Brain microvascular endothelial cell (primary cell): ENCODE results near the gene KIF1A.

Source experiments
- DNase-seq: peaks from one replicate; pipeline ENCODE4 v3.0.0-alpha.2; 2020
- H3K27ac ChIP-seq: fragments of 250-450 bp; sonication (Bioruptor Pico); 2 replicates; pipeline ENCODE4 v1.5.1; 2020; ENCODE audit warnings: mild to moderate bottlenecking, moderate library complexity
- H3K27me3 ChIP-seq: fragments of 250-450 bp; sonication (Bioruptor Pico); replicated peaks from 2 replicates; pipeline ENCODE4 v1.5.1; 2020; ENCODE audit warnings: mild to moderate bottlenecking
- H3K36me3 ChIP-seq: fragments of 250-450 bp; sonication (Bioruptor Pico); replicated peaks from 2 replicates; pipeline ENCODE4 v1.5.1; 2020; ENCODE audit warnings: mild to moderate bottlenecking
- H3K4me3 ChIP-seq: 2 replicates; pipeline ENCODE4 v1.5.1; 2011; ENCODE audit warnings: low read depth, mild to moderate bottlenecking, control low read depth, low read length, moderate library complexity
- in situ Hi-C: cut with HindIII; loops from 2 replicates; pipeline ENCODE4 v1.10.0; 2017; ENCODE audit warnings: low sequenced_read_pairs, low pct_ligation_motif_present
- TF ChIP-seq, protein P1 (sequence below): IDR thresholded peaks from 2 replicates; pipeline ENCODE4 v1.5.1; 2011; ENCODE audit warnings: low read depth, mild to moderate bottlenecking, moderate library complexity, low read length, control low read depth, inconsistent platforms; ENCODE audit errors: missing control alignments

Gene KIF1A

DNA sequence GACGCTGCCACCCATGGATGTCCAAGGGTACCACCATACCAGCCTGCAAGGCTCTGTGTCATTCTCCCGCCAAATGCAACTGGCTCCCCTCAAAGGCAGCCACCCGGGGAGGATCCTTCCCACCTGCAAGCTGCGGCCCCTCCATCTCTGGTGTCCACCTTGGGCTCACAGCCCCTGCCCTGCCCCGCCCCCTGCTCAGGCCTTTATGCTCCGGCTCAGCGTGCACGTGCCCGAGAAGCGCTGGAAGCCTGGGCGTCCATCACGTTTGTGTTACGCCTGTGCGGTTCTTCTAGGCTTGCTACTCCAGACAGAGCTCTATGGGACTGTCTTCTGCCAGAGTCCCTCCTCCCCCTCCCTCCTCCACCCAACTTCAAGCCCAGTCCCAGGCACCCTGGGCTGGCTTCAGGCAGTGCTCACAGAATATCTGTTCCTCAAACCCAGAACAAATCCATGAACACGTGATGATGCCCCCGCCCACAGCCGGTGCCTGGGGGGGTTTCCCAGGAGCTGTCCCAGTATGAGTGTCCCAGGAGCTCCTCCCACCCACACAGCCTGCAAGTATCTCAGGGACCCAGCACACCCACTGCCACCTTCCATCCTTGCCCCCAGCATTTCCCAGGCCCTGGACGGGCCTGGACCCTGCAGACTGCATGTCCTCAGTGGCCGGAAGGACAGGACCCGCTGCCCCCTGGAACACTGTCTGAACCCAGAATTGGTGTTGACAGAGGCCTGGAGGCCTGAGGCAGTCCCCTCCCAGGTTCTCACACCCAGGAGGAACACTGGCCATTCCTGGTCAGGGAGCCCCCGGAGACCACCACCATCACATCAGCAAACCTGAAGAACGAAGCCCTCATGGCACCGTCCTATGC is 30.3 kb downstream of the KIF1A start:
- no peaks in the 10 kb centered on the region for H3K36me3 ChIP-seq
- no peaks in the 10 kb centered on the region for H3K27me3 ChIP-seq
- DNase-seq: no peak
- no peak overlapping the region for H3K27ac ChIP-seq
- TF ChIP-seq, protein P1, sequence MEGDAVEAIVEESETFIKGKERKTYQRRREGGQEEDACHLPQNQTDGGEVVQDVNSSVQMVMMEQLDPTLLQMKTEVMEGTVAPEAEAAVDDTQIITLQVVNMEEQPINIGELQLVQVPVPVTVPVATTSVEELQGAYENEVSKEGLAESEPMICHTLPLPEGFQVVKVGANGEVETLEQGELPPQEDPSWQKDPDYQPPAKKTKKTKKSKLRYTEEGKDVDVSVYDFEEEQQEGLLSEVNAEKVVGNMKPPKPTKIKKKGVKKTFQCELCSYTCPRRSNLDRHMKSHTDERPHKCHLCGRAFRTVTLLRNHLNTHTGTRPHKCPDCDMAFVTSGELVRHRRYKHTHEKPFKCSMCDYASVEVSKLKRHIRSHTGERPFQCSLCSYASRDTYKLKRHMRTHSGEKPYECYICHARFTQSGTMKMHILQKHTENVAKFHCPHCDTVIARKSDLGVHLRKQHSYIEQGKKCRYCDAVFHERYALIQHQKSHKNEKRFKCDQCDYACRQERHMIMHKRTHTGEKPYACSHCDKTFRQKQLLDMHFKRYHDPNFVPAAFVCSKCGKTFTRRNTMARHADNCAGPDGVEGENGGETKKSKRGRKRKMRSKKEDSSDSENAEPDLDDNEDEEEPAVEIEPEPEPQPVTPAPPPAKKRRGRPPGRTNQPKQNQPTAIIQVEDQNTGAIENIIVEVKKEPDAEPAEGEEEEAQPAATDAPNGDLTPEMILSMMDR: no peak
- in situ Hi-C loops: no loop called here
- no peak overlapping the region for H3K4me3 ChIP-seq

DNA sequence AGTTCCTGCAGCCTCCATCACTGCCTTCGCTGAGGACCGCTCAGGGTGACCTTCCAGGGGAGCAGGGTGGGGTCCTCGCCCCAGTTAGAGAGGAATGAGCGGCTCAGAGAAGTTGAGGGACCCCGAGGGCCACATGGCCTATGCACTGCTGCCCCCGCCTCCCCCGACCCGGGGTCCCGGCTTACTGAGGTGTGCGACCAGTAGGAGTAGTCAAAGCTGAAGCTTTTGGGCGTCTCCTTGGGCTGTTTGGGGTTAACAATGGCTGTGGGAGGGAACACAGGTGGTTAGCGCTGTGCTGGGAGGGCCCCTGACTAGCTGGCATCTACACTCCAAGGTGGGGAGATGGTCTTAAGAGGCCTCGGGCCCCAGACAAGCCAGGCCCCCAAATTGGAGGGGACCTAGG is 31.0 kb downstream of the KIF1A start:
- Histone ChIP-seq H3K27me3 (no peaks in the 10 kb centered on the region), H3K4me3 (no peak overlapping the region), H3K36me3 (no peaks in the 10 kb centered on the region), H3K27ac (no peak overlapping the region)
- no peak for DNase-seq
- TF ChIP-seq, protein P1: no peak
- in situ Hi-C loops: no loop called here

DNA sequence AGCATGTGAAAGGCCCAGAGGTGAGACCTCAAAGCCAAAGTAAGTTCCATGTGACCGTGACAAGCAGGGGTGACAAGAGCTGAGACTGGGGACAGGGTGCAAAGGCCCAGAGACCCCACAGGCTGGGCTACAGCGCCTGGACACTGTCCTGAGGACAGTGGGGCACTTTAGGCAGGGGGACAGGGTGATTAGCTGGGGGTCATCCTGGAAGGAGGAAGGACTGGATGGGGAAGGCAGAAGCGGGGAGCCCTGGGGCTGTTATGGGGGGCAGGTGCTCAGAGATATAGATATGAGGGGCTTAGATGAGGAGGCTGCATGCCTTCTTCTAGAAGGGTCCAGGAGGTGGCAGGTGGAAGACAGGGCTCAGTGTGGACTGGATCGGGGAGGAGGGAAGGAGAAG is 31.5 kb downstream of the KIF1A start:
- TF ChIP-seq, protein P1: no peak
- no peak for DNase-seq
- H3K27me3 ChIP-seq: no peaks in the 10 kb centered on the region
- H3K36me3 ChIP-seq: no peaks in the 10 kb centered on the region
- in situ Hi-C loops: no loop called here
- no peak overlapping the region for H3K27ac ChIP-seq
- no peak overlapping the region for H3K4me3 ChIP-seq

DNA sequence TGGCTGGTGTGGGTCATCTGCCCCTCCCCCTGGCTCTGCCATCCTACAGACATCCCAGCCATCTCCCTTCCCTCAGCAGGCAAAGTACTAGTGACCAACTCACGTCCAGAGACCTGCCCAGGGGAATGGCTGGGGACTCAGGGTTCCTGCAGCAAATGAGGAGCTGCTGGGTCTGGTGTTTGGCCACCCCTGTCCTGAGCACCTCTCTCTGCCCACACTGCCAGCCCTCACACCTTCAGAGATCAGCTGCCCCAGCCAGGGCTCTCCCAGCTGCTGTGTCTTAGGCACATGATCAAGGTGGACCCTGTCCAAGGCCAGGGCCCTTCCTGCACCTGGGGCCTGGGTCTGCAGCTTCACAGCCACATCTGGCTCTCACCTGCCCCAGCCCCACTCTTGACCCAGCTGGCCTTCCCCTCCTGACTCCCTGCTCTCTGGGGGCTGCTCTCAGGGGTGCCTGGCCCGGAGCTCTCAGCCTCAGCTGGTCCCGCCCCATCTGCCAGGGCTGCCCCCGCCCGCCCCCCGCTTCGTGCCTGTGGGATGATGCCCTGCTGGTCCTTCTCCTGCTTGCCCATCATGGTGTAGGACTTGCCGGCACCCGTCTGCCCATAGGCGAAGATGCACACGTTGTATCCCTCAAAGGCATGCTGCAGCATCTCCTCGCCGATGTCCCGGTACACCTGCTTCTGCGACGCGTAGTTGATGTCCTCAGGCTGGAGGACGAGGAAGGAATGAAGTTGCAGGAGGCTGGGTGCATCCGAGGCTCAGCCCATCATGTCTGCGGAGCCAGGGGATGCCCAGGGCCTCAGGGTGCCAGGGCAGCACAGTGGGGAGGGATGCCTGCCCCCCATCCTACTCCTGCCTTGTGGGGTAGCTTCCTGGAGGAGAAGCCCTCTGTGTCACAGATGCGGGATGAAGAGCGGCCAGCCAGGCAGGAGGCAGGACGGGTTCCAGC is 32.2 kb downstream of the KIF1A start:
- DNase-seq: no peak
- Histone ChIP-seq H3K36me3 (no peaks in the 10 kb centered on the region), H3K27ac (no peak overlapping the region), H3K27me3 (no peaks in the 10 kb centered on the region), H3K4me3 (no peak overlapping the region)
- TF ChIP-seq, protein P1: no peak
- in situ Hi-C loops: no loop called here

DNA sequence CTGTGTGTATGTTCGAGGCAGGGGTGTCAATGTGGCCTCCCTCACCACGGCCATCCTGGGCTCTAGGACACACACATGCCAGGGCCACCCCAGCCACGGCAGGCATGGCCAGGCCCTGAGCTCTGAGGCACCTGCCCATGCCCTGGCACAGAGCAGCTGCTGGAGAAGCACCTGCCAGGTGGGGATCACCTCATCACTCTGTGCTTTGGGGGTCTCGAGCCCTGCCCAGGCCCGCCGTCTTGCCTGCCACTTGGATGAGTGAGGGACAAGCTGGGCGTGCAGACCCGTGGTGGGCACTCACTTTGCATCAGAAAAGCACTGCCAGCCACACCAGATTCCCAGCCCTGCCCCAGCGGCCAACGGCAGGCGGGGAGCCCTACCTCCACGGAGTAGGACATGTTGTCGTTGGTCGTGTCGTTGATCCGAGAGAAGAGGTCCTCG is 33.1 kb downstream of the KIF1A start:
- no peaks in the 10 kb centered on the region for H3K36me3 ChIP-seq
- in situ Hi-C loops: no loop called here

More for the DNA sequence above, 33.1 kb downstream of the KIF1A start:
- TF ChIP-seq, protein P1: no peak
- no peak for DNase-seq
- Histone ChIP-seq H3K27ac (no peak overlapping the region), H3K27me3 (no peaks in the 10 kb centered on the region), H3K4me3 (no peak overlapping the region)
